MM.1S (cell line): ENCODE data around the gene GAB3.
"Not testable (repeated sequence)": the region's sequence is repeated elsewhere in the genome, so short reads cannot be mapped to it uniquely, and the experiment has no call there.

Experiments used
- DNase-seq: peaks from one replicate; pipeline ENCODE4 v3.0.0-alpha.2; 2015
- H2AFZ ChIP-seq: fragments of 300-600 bp; sonication (generic); 2 replicates; pipeline ENCODE4 v1.6.0; 2016; ENCODE audit warnings: antibody characterized with exemption, low read length
- H3F3A ChIP-seq: fragments of 300-600 bp; sonication (generic); 2 replicates; pipeline ENCODE4 v1.6.1; 2016; ENCODE audit warnings: mild to moderate bottlenecking, antibody characterized with exemption, low read length, moderate library complexity, mixed read lengths; ENCODE audit not compliant: insufficient read depth
- H3K27ac ChIP-seq: fragments of 300-600 bp; sonication (generic); 2 replicates; pipeline ENCODE4 v1.5.1; 2016; ENCODE audit warnings: mild to moderate bottlenecking, low read length
- H3K27me3 ChIP-seq: fragments of 300-600 bp; sonication (generic); replicated peaks from 2 replicates; pipeline ENCODE4 v1.6.0; 2016; ENCODE audit warnings: low read length; ENCODE audit not compliant: insufficient read depth
- H3K36me3 ChIP-seq: fragments of 300-600 bp; sonication (generic); replicated peaks from 2 replicates; pipeline ENCODE4 v1.6.1; 2016; ENCODE audit warnings: mild to moderate bottlenecking, low read length, mixed read lengths; ENCODE audit not compliant: insufficient read depth
- H3K4me1 ChIP-seq: fragments of 300-600 bp; sonication (generic); 2 replicates; pipeline ENCODE4 v1.6.1; 2016; ENCODE audit warnings: low read length, mixed read lengths
- H3K4me2 ChIP-seq: fragments of 300-600 bp; sonication (generic); 2 replicates; pipeline ENCODE4 v1.6.0; 2016; ENCODE audit warnings: low read depth, low read length
- H3K4me3 ChIP-seq: fragments of 300-600 bp; sonication (generic); 2 replicates; pipeline ENCODE4 v1.5.1; 2016; ENCODE audit warnings: low read length, mixed read lengths
- H3K79me2 ChIP-seq: fragments of 300-600 bp; sonication (generic); 2 replicates; pipeline ENCODE4 v1.6.1; 2016; ENCODE audit warnings: mixed run types, low read length, mixed read lengths
- H3K9ac ChIP-seq: fragments of 300-600 bp; sonication (generic); 2 replicates; pipeline ENCODE4 v1.6.1; 2016; ENCODE audit warnings: low read length, mixed read lengths
- H3K9me2 ChIP-seq: fragments of 300-600 bp; sonication (generic); replicated peaks from 2 replicates; pipeline ENCODE4 v1.6.1; 2016; ENCODE audit warnings: mild to moderate bottlenecking, low read length, mixed read lengths; ENCODE audit not compliant: insufficient read depth
- H3K9me3 ChIP-seq: fragments of 300-600 bp; sonication (generic); replicated peaks from 2 replicates; pipeline ENCODE4 v1.6.1; 2016; ENCODE audit warnings: mild to moderate bottlenecking, low read length, mixed read lengths; ENCODE audit not compliant: insufficient read depth
- H4K20me1 ChIP-seq: fragments of 300-600 bp; sonication (generic); 2 replicates; pipeline ENCODE4 v1.6.1; 2016; ENCODE audit warnings: mild to moderate bottlenecking, low read length, moderate library complexity, mixed read lengths; ENCODE audit not compliant: insufficient read depth
- EZH2 ChIP-seq: fragments of 300-600 bp; sonication (generic); optimal IDR thresholded peaks from 2 replicates; pipeline ENCODE3; 2017; ENCODE audit warnings: low read depth, mild to moderate bottlenecking, antibody characterized with exemption, low read length, mixed read lengths
- EZH2phosphoT487 ChIP-seq: fragments of 300-600 bp; sonication (generic); IDR thresholded peaks from 2 replicates; pipeline ENCODE4 v1.6.1; 2018; ENCODE audit warnings: antibody characterized with exemption, low read length
- TF ChIP-seq, protein P1 (sequence below): fragments of 300-600 bp; sonication (generic); IDR thresholded peaks from 2 replicates; pipeline ENCODE4 v1.5.1; 2016; ENCODE audit warnings: antibody characterized with exemption, low read length, mixed read lengths

The GAB3 gene

DNA sequence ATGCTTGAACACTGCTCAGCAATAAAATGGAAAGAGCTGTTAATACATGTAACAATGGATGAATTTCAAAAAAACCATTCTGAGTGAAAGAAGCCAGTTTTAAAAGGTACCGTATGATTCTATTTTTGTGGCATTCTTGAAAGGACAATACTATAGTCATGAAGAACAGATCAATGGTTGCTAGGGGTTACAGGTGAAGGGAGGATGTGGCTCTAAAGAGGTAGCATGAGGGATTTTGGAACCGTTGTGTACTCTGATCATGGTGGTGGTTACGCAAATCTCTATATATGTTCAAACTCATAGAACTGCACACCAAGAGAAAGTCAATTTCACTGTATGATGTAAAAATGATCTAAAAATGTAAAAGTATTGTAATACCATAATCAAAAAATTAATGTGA is 57.5 kb downstream of the GAB3 start:
- no peaks in the 10 kb centered on the region for H4K20me1 ChIP-seq
- no peaks in the 10 kb centered on the region for H3K79me2 ChIP-seq
- H2AFZ ChIP-seq = no peak overlapping the region
- H3K4me2 ChIP-seq = no peak overlapping the region
- DNase-seq = no peak
- no peaks in the 10 kb centered on the region for H3K4me1 ChIP-seq
- H3K27ac ChIP-seq = no peak overlapping the region
- H3K27me3 ChIP-seq = no peaks in the 10 kb centered on the region
- TF ChIP-seq EZH2 (no peak), EZH2phosphoT487 (no peak)
- TF ChIP-seq, protein P1, sequence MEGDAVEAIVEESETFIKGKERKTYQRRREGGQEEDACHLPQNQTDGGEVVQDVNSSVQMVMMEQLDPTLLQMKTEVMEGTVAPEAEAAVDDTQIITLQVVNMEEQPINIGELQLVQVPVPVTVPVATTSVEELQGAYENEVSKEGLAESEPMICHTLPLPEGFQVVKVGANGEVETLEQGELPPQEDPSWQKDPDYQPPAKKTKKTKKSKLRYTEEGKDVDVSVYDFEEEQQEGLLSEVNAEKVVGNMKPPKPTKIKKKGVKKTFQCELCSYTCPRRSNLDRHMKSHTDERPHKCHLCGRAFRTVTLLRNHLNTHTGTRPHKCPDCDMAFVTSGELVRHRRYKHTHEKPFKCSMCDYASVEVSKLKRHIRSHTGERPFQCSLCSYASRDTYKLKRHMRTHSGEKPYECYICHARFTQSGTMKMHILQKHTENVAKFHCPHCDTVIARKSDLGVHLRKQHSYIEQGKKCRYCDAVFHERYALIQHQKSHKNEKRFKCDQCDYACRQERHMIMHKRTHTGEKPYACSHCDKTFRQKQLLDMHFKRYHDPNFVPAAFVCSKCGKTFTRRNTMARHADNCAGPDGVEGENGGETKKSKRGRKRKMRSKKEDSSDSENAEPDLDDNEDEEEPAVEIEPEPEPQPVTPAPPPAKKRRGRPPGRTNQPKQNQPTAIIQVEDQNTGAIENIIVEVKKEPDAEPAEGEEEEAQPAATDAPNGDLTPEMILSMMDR = no peak
- H3K9me3 ChIP-seq = no peaks in the 10 kb centered on the region
- H3F3A ChIP-seq = no peaks in the 10 kb centered on the region
- no peaks in the 10 kb centered on the region for H3K36me3 ChIP-seq
- H3K4me3 ChIP-seq = no peak overlapping the region
- H3K9ac ChIP-seq = no peak overlapping the region
- no peaks in the 10 kb centered on the region for H3K9me2 ChIP-seq

DNA sequence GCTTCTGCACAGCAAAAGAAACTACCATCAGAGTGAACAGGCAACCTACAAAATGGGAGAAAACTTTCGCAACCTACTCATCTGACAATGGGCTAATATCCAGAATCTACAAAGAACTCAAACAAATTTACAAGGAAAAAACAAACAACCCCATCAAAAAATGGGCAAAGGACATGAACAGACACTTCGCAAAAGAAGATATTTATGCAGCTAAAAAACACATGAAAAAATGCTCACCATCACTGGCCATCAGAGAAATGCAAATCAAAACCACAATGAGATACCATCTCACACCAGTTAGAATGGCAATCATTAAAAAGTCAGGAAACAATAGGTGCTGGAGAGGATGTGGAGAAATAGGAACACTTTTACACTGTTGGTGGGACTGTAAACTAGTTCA is 60.4 kb downstream of the GAB3 start:
- not testable (repeated sequence) for H2AFZ ChIP-seq, H3K4me1 ChIP-seq, H3K27me3 ChIP-seq, H4K20me1 ChIP-seq, H3K9me2 ChIP-seq, H3K27ac ChIP-seq, H3F3A ChIP-seq, H3K4me2 ChIP-seq, H3K79me2 ChIP-seq, H3K4me3 ChIP-seq, H3K9ac ChIP-seq, H3K36me3 ChIP-seq, DNase-seq, H3K9me3 ChIP-seq

DNA sequence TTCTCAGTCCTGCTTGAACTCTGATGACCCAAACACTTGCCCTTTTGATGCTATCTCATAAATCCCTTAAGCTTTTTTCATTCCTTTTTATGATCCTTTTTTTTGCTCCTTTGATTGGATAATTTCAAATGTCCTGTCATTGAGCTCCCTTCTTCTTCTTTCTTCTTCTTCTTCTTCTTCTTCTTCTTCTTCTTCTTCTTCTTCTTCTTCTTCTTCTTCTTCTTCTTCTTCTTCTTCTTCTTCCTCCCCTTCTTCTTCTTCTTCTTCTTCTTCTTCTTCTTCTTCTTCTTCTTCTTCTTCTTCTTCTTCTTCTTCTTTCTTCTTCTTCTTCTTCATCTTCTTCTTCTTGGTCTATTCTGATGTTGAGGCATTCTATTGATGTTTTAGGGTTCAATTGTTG is 78.8 kb downstream of the GAB3 start:
- not testable (repeated sequence) for H3K4me2 ChIP-seq, H3K4me1 ChIP-seq, H3K36me3 ChIP-seq, H4K20me1 ChIP-seq, H3K4me3 ChIP-seq, H3K27me3 ChIP-seq, H3F3A ChIP-seq, H2AFZ ChIP-seq, H3K27ac ChIP-seq, H3K9me2 ChIP-seq, H3K79me2 ChIP-seq, DNase-seq, H3K9ac ChIP-seq, H3K9me3 ChIP-seq

DNA sequence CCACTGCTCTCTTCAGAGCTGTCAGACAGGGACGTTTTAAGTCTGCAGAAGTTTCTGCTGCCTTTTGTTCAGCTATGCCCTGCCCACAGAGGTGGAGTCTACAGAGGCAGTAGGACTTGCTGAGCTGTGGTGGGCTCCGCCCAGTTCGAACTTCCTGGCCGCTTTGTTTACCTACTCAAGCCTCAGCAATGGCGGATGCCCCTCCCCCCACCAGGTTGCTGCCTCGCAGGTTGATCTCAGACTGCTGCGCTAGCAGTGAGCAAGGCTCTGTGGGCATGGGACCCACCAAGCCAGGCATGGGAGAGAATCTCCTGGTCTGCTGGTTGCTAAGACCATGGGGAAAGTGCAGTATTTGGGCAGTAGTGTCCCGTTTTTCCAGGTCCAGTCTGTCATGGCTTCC is 80.0 kb downstream of the GAB3 start:
- H3K4me2 ChIP-seq, H2AFZ ChIP-seq, H3K79me2 ChIP-seq, H3K9me2 ChIP-seq, H3K9me3 ChIP-seq, H4K20me1 ChIP-seq, H3K4me3 ChIP-seq, H3K4me1 ChIP-seq, H3K9ac ChIP-seq, H3K36me3 ChIP-seq, DNase-seq, H3K27me3 ChIP-seq, H3K27ac ChIP-seq, H3F3A ChIP-seq: not testable (repeated sequence)

DNA sequence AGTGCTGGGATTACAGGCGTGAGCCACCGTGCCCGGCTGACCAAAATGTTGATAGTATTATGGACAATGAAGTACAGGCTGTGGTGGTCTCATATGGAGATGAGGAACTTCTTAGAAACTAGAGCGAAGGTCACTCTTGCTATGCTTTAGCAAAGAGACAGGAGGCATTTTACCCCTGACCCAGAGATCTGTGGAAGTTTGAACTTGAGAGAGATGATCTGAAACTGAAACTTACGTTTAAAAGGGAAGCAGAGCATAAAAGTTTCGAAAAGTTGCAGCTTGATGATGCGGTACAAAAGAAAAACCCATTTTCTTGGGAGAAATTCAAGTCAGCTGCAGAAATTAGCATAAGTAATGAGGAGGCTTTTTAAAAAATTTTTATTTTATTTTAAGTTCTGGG is 89.0 kb downstream of the GAB3 start:
- H3K36me3 ChIP-seq = no peaks in the 10 kb centered on the region
- H3K4me2 ChIP-seq = peak overlapping the region; percentile 29; the same call in 1 of the 2 replicates
- H3K27me3 ChIP-seq = no peaks in the 10 kb centered on the region

More for the DNA sequence above, 89.0 kb downstream of the GAB3 start:
- H3K4me3 ChIP-seq = no peak overlapping the region
- H3K9ac ChIP-seq = no peak overlapping the region
- peaks cover 10% of the 10 kb centered on the region for H3K4me1 ChIP-seq
- no peaks in the 10 kb centered on the region for H4K20me1 ChIP-seq
- H3K9me3 ChIP-seq = no peaks in the 10 kb centered on the region
- TF ChIP-seq EZH2phosphoT487 = no peak
- TF ChIP-seq, protein P1 = no peak
- TF ChIP-seq EZH2 = no peak
- H2AFZ ChIP-seq = no peak overlapping the region
- peaks cover 8% of the 10 kb centered on the region; the same call in 1 of the 2 replicates for H3F3A ChIP-seq
- DNase-seq = peak; percentile 63
- no peaks in the 10 kb centered on the region for H3K9me2 ChIP-seq
- peak overlapping the region; percentile 35; the same call in 1 of the 2 replicates for H3K27ac ChIP-seq
- H3K79me2 ChIP-seq = no peaks in the 10 kb centered on the region
